ENCODE data around the gene VAMP4. TPM values are rescaled to one million over a fixed set of nuclear protein-coding genes. Genes with fewer than 3 reads are reported as not detected.
"Not testable (repeated sequence)": the region's sequence is repeated elsewhere in the genome, so short reads cannot be mapped to it uniquely, and the experiment has no call there.

The VAMP4 gene
- total and polyA plus RNA-seq, 11 donors: 3.8 to 11.3 (median 7.1) TPM

- ATAC-seq: no peak
- no peak for DNase-seq
- Histone ChIP-seq H3K27ac (peak overlapping the region in 1 of 12 donors; percentile 17), H3K27me3 (no peaks in the 10 kb centered on the region), H3K9me3 (no peaks in the 10 kb centered on the region), H3K4me1 (peaks cover 0 to 32% (median 14%) of the 10 kb centered on the region in 12 donors), H3K36me3 (peaks cover 0 to 58% (median 32%) of the 10 kb centered on the region in 9 donors), H3K4me3 (no peak overlapping the region)
- TF ChIP-seq POLR2A (IDR thresholded peaks at IDR 0.05): no peak
- TF ChIP-seq, protein P1, sequence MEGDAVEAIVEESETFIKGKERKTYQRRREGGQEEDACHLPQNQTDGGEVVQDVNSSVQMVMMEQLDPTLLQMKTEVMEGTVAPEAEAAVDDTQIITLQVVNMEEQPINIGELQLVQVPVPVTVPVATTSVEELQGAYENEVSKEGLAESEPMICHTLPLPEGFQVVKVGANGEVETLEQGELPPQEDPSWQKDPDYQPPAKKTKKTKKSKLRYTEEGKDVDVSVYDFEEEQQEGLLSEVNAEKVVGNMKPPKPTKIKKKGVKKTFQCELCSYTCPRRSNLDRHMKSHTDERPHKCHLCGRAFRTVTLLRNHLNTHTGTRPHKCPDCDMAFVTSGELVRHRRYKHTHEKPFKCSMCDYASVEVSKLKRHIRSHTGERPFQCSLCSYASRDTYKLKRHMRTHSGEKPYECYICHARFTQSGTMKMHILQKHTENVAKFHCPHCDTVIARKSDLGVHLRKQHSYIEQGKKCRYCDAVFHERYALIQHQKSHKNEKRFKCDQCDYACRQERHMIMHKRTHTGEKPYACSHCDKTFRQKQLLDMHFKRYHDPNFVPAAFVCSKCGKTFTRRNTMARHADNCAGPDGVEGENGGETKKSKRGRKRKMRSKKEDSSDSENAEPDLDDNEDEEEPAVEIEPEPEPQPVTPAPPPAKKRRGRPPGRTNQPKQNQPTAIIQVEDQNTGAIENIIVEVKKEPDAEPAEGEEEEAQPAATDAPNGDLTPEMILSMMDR (IDR thresholded peaks at IDR 0.05): no peak
- intact Hi-C loops (cut with DNase I): no loop called here
- WGBS, 4 donors: 95 to 100% (median 97%) methylated on average over 2 of the region's 2 CpGs
Observed at GRCh38 chr1:171736196-171736595, 5.7 kb downstream of the VAMP4 start.

GRCh38 chr1:171730052-171730451 is 11.8 kb downstream of the VAMP4 start:
- no peak for DNase-seq
- no peak for TF ChIP-seq POLR2A (IDR thresholded peaks at IDR 0.05)
- TF ChIP-seq, protein P1 (IDR thresholded peaks at IDR 0.05): no peak
- Histone ChIP-seq H3K9me3 (no peaks in the 10 kb centered on the region), H3K27me3 (no peaks in the 10 kb centered on the region), H3K36me3 (peaks cover 0 to 48% (median 26%) of the 10 kb centered on the region in 9 donors), H3K4me3 (no peak overlapping the region), H3K4me1 (peaks cover 0 to 15% (median 2%) of the 10 kb centered on the region in 12 donors), H3K27ac (no peak overlapping the region)
- ATAC-seq: no peak
- intact Hi-C loops (cut with DNase I): no loop called here

GRCh38 chr1:171727778-171728177 is 14.1 kb downstream of the VAMP4 start:
- intact Hi-C loops (cut with DNase I): no loop called here
- WGBS, 4 donors: 87 to 95% (median 93%) methylated on average over 3 of the region's 3 CpGs
- Histone ChIP-seq H3K36me3 (peaks cover 0 to 35% (median 21%) of the 10 kb centered on the region in 9 donors), H3K27me3 (no peaks in the 10 kb centered on the region), H3K9me3 (peaks cover 0 to 12% (median 6%) of the 10 kb centered on the region in 12 donors), H3K27ac (no peak overlapping the region), H3K4me1 (peaks cover 0 to 15% (median 2%) of the 10 kb centered on the region in 12 donors), H3K4me3 (no peak overlapping the region)
- ATAC-seq (no peak), DNase-seq (no peak)
- TF ChIP-seq POLR2A (IDR thresholded peaks at IDR 0.05): no peak
- TF ChIP-seq, protein P1 (IDR thresholded peaks at IDR 0.05): no peak

- peaks cover 0 to 38% (median 20%) of the 10 kb centered on the region in 9 donors for H3K36me3 ChIP-seq
- 92 to 98% (median 96%) methylated on average over 4 of the region's 4 CpGs for WGBS, 4 donors
- H3K9me3 ChIP-seq: peaks cover 0 to 21% (median 7%) of the 10 kb centered on the region in 12 donors
- H3K27me3 ChIP-seq; H3K4me3 ChIP-seq; H3K27ac ChIP-seq; DNase-seq; intact Hi-C loops (cut with DNase I); H3K4me1 ChIP-seq; ATAC-seq: not testable (repeated sequence)
Observed at GRCh38 chr1:171723180-171723579, 18.7 kb downstream of the VAMP4 start.

GRCh38 chr1:171718848-171719247 is 23.0 kb downstream of the VAMP4 start:
- Histone ChIP-seq H3K4me3 (no peak overlapping the region), H3K4me1 (peaks cover 0 to 22% (median 3%) of the 10 kb centered on the region in 12 donors), H3K36me3 (peaks cover 0 to 33% (median 6%) of the 10 kb centered on the region in 9 donors), H3K27me3 (no peaks in the 10 kb centered on the region), H3K9me3 (peaks cover 0 to 20% (median 7%) of the 10 kb centered on the region in 12 donors), H3K27ac (no peak overlapping the region)
- intact Hi-C loops (cut with DNase I): loop anchor here in 4 of 10 donors (2.0 to 5.0 kb wide), 4 partner anchors 37 to 77 kb away; no protein-coding TSS in a partner anchor
- TF ChIP-seq POLR2A (IDR thresholded peaks at IDR 0.05): no peak
- TF ChIP-seq, protein P1 (IDR thresholded peaks at IDR 0.05): no peak
- WGBS, 4 donors: 95 to 100% (median 97%) methylated on average over 1 of the region's 1 CpG
- ATAC-seq: no peak
- no peak for DNase-seq

Measured in heart left ventricle (tissue), 16 donors.